ENCODE results near the gene MIPOL1. TPM values are rescaled to one million over a fixed set of nuclear protein-coding genes. Genes with fewer than 3 reads are reported as not detected.
"Not testable (repeated sequence)": the region's sequence is repeated elsewhere in the genome, so short reads cannot be mapped to it uniquely, and the experiment has no call there.

MIPOL1 gene
- total and polyA plus RNA-seq, 2 donors from 2014 or later = 4.4 to 14.8 TPM

DNA sequence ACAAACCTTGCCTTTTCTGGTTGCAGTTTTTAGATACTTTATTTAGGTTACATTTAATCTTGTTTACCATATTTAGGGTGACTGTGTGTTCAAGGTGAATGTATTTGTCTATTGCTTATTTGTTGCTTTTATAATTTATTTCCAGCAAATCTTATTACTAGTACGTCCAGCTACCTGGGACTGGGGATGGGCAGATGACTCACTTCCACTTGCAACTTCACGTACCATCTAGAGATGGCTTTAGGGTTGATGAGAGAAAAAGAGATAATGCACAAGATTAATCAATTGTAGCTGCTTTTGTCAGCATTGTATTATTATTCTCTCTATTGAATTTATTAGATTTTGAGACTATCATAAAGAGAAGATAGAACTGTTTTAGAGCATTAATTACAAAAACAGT is 5.1 kb downstream of the MIPOL1 start:
- FAIRE-seq (no peak), DNase-seq (no peak)
- Histone ChIP-seq H3K9ac (ENCODE audit: low read length in 3 of 3) (no peak overlapping the region), H3K4me3 (ENCODE audit: low read length in 3 of 3) (no peak overlapping the region), H3K9me3 (ENCODE audit: control insufficient read depth in 2 of 3, insufficient read depth in 1 of 3, low read length in 3 of 3) (no peaks in the 10 kb centered on the region), H3K36me3 (ENCODE audit: control insufficient read depth in 2 of 3, insufficient read depth in 3 of 3, low read length in 3 of 3) (no peaks in the 10 kb centered on the region), H3K27ac (ENCODE audit: low read depth in 2 of 2, low read length in 2 of 2) (no peak overlapping the region), H3K27me3 (ENCODE audit: control insufficient read depth, insufficient read depth, low read length) (no peaks in the 10 kb centered on the region), H3K4me1 (ENCODE audit: control insufficient read depth in 2 of 3, insufficient read depth in 2 of 3, low read depth in 1 of 3, low read length in 3 of 3) (peaks cover 0 to 4% (median 0%) of the 10 kb centered on the region in 3 donors)
- TF ChIP-seq CTCF (IDR thresholded peaks at IDR 0.05; ENCODE audit: borderline replicate concordance, extremely low read depth, insufficient read depth) = no peak
- intact Hi-C loops (cut with DNase I) = no loop called here

DNA sequence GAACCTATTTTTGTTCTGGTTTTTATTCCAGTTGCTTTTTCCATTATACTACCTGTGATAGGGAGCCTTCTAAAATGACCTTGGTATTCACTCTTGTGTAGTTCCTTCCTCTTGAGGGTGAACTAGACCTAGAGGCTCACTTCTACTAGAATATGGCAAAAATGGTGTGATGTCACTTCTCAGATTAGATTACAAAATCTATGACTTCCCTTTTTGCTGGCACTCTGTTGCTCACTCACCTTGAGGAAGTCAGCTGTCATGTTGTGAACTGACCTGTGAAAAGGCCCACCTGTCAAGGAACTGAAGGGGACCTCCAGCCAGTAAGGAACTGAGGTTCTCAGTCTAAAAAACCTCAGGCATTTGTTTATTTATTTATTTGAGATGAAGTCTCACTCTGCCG is 5.7 kb downstream of the MIPOL1 start:
- TF ChIP-seq CTCF (IDR thresholded peaks at IDR 0.05; ENCODE audit: borderline replicate concordance, extremely low read depth, insufficient read depth) = no peak
- no peak overlapping the region for H3K9ac ChIP-seq (ENCODE audit: low read length in 3 of 3)
- H3K27ac ChIP-seq (ENCODE audit: low read depth in 2 of 2, low read length in 2 of 2) = no peak overlapping the region
- intact Hi-C loops (cut with DNase I) = no loop called here
- peaks cover 0 to 4% (median 0%) of the 10 kb centered on the region in 3 donors for H3K4me1 ChIP-seq (ENCODE audit: control insufficient read depth in 2 of 3, insufficient read depth in 2 of 3, low read depth in 1 of 3, low read length in 3 of 3)
- FAIRE-seq (no peak), DNase-seq (no peak)
- no peaks in the 10 kb centered on the region for H3K9me3 ChIP-seq (ENCODE audit: control insufficient read depth in 2 of 3, insufficient read depth in 1 of 3, low read length in 3 of 3)
- H3K36me3 ChIP-seq (ENCODE audit: control insufficient read depth in 2 of 3, insufficient read depth in 3 of 3, low read length in 3 of 3) = no peaks in the 10 kb centered on the region
- no peaks in the 10 kb centered on the region for H3K27me3 ChIP-seq (ENCODE audit: control insufficient read depth, insufficient read depth, low read length)
- H3K4me3 ChIP-seq (ENCODE audit: low read length in 3 of 3) = no peak overlapping the region

GRCh38 chr14:37205623-37206605 is 8.2 kb downstream of the MIPOL1 start:
- H3K4me3 ChIP-seq (ENCODE audit: low read length in 3 of 3); H3K36me3 ChIP-seq (ENCODE audit: control insufficient read depth in 2 of 3, insufficient read depth in 3 of 3, low read length in 3 of 3); H3K9ac ChIP-seq (ENCODE audit: low read length in 3 of 3); intact Hi-C loops (cut with DNase I); FAIRE-seq; DNase-seq; H3K4me1 ChIP-seq (ENCODE audit: control insufficient read depth in 2 of 3, insufficient read depth in 2 of 3, low read depth in 1 of 3, low read length in 3 of 3); H3K9me3 ChIP-seq (ENCODE audit: control insufficient read depth in 2 of 3, insufficient read depth in 1 of 3, low read length in 3 of 3); H3K27ac ChIP-seq (ENCODE audit: low read depth in 2 of 2, low read length in 2 of 2); H3K27me3 ChIP-seq (ENCODE audit: control insufficient read depth, insufficient read depth, low read length): not testable (repeated sequence)

DNA sequence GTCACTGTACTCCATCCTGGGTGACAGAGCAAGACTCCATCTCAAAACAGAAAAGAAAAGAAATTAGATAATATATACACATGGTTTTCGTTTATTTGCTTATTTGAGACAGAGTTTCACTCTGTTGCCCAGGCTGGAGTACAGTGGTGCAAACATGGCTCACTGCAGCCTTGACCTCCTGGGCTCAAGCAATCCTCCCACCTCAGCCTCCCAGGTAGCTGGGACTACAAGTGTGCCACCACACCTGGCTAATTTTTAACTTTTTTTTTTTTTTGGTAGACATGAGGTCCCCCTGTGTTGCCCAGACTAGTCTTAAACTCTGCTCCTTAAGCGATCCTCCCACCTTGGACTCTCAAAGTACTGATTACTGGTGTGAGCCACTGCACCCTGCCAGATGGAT is 11.9 kb downstream of the MIPOL1 start:
- H3K4me1 ChIP-seq (ENCODE audit: control insufficient read depth in 2 of 3, insufficient read depth in 2 of 3, low read depth in 1 of 3, low read length in 3 of 3); H3K4me3 ChIP-seq (ENCODE audit: low read length in 3 of 3); H3K36me3 ChIP-seq (ENCODE audit: control insufficient read depth in 2 of 3, insufficient read depth in 3 of 3, low read length in 3 of 3); DNase-seq; H3K27me3 ChIP-seq (ENCODE audit: control insufficient read depth, insufficient read depth, low read length); H3K27ac ChIP-seq (ENCODE audit: low read depth in 2 of 2, low read length in 2 of 2); intact Hi-C loops (cut with DNase I); H3K9me3 ChIP-seq (ENCODE audit: control insufficient read depth in 2 of 3, insufficient read depth in 1 of 3, low read length in 3 of 3); FAIRE-seq; H3K9ac ChIP-seq (ENCODE audit: low read length in 3 of 3): not testable (repeated sequence)
